Endodermal cell (in vitro differentiated cells): ENCODE data around the gene ARHGEF10L. TPM values are rescaled to one million over a fixed set of nuclear protein-coding genes. Genes with fewer than 3 reads are reported as not detected.

Experiments
- DNase-seq: peaks from one replicate; pipeline ENCODE4 v3.0.0-alpha.2; 2017
- H3K27ac ChIP-seq: 2 replicates; pipeline ENCODE4 v1.5.1; 2013; ENCODE audit warnings: mild to moderate bottlenecking, low read depth, low read length, moderate library complexity
- H3K27me3 ChIP-seq: 2 replicates; pipeline ENCODE4 v1.6.1; 2013; ENCODE audit warnings: mild to moderate bottlenecking, low read length, moderate library complexity; ENCODE audit not compliant: insufficient read depth, control insufficient read depth, poor library complexity, severe bottlenecking
- H3K36me3 ChIP-seq: 2 replicates; pipeline ENCODE4 v1.7.0; 2013; ENCODE audit warnings: mild to moderate bottlenecking, low read length, moderate library complexity; ENCODE audit not compliant: control insufficient read depth, insufficient read depth
- H3K4me1 ChIP-seq: one replicate; pipeline ENCODE4 v1.7.0; 2013; ENCODE audit warnings: low read length; ENCODE audit not compliant: control insufficient read depth, insufficient read depth
- H3K4me3 ChIP-seq: 2 replicates; pipeline ENCODE4 v1.5.1; 2013; ENCODE audit warnings: mild to moderate bottlenecking, low read length, moderate library complexity
- H3K9ac ChIP-seq: 2 replicates; pipeline ENCODE4 v1.6.1; 2013; ENCODE audit warnings: mild to moderate bottlenecking, low read length, moderate library complexity; ENCODE audit not compliant: poor library complexity, severe bottlenecking; ENCODE audit errors: extremely low read depth
- H3K9me3 ChIP-seq: 2 replicates; pipeline ENCODE4 v1.6.1; 2013; ENCODE audit warnings: mild to moderate bottlenecking, low read length, moderate library complexity; ENCODE audit not compliant: control insufficient read depth
- H3K27ac Mint-ChIP-seq: 2 replicates; pipeline ENCODE4 v1.8.0; 2020; ENCODE audit warnings: mixed read lengths
- H3K27me3 Mint-ChIP-seq: 2 replicates; pipeline ENCODE4 v1.8.0; 2021; ENCODE audit warnings: mild to moderate bottlenecking, mixed read lengths; ENCODE audit not compliant: insufficient read depth
- H3K36me3 Mint-ChIP-seq: 2 replicates; pipeline ENCODE4 v1.8.0; 2020; ENCODE audit warnings: low read depth, mixed read lengths
- H3K4me1 Mint-ChIP-seq: 2 replicates; pipeline ENCODE4 v1.8.0; 2020; ENCODE audit warnings: mixed read lengths
- H3K4me3 Mint-ChIP-seq: 2 replicates; pipeline ENCODE4 v1.8.0; 2020; ENCODE audit warnings: mild to moderate bottlenecking, moderate library complexity, mixed read lengths
- H3K9me3 Mint-ChIP-seq: 2 replicates; pipeline ENCODE4 v1.8.0; 2020; ENCODE audit warnings: mild to moderate bottlenecking, mixed read lengths
- whole genome bisulfite sequencing, 2 experiments: methylation state at CpG; one replicate each; pipeline versions ENCODE4 v1.1.5 to v1.1.7; 2013; ENCODE audit warnings: missing lambda C conversion rate in 2 of 2, mixed read lengths in 1 of 2; ENCODE audit not compliant: insufficient coverage in 1 of 2, insufficient read length in 1 of 2; 5-methylcytosine and 5-hydroxymethylcytosine counted together
- total RNA-seq, 2 donors: library from RNA; stranded (reverse); fragmentation: NEBNext Ultra II Directional in 1 of 2; extraction: Animal tissue kit (Norgen Biotek cat#: 25700) in 1 of 2; gene quantifications; 2 replicates in 1 of 2; 3 replicates in 1 of 2; pipeline ENCODE4 v1.2.1, GENCODE V29; 2021
- TF ChIP-seq, protein P1 (sequence below): fragments of 200-600 bp; sonication (generic); conservative IDR thresholded peaks from 2 replicates; pipeline ENCODE4 v1.5.0; 2021; ENCODE audit warnings: antibody characterized with exemption, mild to moderate bottlenecking

ARHGEF10L gene
- total RNA-seq, 2 donors from 2014 or later: 5.2 to 10.5 TPM

DNA sequence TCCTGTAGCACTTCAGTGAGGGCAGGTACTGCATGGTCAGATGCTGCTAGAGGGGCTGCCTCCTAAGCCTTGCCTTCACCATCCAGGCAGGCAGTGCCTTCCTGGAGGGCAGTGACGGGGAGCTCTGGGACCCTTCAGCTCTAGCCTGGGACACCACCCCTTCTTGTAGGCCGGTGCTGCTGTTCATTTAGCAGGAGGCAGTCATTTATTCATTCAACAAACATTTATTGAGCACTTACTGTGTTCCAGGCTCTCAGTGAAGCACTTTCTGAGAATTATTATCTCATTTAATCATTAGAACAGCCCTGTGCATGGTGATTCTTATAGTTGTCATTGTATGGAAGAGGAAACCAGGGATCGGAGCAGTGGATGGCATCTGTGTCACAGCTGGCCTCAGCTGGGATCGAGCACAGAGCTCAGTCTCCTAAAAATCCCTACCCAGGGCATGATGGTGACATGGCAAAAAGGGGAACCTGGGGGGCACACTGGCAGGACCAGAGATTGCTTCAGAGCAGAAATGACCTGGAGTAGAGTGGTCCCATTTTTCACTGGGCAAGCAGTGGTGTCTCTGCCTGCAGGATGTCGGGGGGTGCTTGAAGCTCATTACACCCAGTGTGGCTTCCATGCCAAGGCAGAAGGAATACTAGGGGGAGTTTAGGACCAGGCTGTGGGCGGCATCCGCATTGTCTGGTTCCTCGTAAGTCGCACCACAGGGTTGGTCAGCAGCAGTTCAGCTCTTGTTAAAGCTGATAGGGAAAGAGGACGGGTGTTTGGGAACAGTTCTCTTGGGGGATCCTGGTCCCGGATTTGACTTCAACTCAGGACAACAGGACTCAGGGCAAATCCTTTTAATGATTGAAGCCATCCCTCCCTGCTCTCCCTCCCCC is 28.8 kb downstream of the ARHGEF10L start:
- TF ChIP-seq, protein P1, sequence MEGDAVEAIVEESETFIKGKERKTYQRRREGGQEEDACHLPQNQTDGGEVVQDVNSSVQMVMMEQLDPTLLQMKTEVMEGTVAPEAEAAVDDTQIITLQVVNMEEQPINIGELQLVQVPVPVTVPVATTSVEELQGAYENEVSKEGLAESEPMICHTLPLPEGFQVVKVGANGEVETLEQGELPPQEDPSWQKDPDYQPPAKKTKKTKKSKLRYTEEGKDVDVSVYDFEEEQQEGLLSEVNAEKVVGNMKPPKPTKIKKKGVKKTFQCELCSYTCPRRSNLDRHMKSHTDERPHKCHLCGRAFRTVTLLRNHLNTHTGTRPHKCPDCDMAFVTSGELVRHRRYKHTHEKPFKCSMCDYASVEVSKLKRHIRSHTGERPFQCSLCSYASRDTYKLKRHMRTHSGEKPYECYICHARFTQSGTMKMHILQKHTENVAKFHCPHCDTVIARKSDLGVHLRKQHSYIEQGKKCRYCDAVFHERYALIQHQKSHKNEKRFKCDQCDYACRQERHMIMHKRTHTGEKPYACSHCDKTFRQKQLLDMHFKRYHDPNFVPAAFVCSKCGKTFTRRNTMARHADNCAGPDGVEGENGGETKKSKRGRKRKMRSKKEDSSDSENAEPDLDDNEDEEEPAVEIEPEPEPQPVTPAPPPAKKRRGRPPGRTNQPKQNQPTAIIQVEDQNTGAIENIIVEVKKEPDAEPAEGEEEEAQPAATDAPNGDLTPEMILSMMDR: no peak
- Mint-ChIP-seq H3K27me3 (peaks cover 56% of the 10 kb centered on the region), H3K36me3 (no peaks in the 10 kb centered on the region), H3K4me3 (no peak overlapping the region), H3K4me1 (peaks cover 28% of the 10 kb centered on the region), H3K9me3 (no peaks in the 10 kb centered on the region), H3K27ac (peak overlapping the region; percentile 29)
- H3K36me3 ChIP-seq: no peaks in the 10 kb centered on the region
- DNase-seq: peak; percentile 49
- peaks cover 8% of the 10 kb centered on the region for H3K27me3 ChIP-seq
- no peak overlapping the region for H3K4me3 ChIP-seq
- H3K4me1 ChIP-seq: peaks cover 7% of the 10 kb centered on the region
- H3K27ac ChIP-seq: no peak overlapping the region
- no peak overlapping the region for H3K9ac ChIP-seq
- no peaks in the 10 kb centered on the region for H3K9me3 ChIP-seq
- 89 to 94% methylated on average over 10 to 11 of the region's 11 CpGs for WGBS, 2 experiments

- H3K27ac Mint-ChIP-seq: peak overlapping the region; percentile 68
- H3K27ac ChIP-seq: peak overlapping the region; percentile 6
Observed at GRCh38 chr1:17569200-17570139, 30.0 kb downstream of the ARHGEF10L start.

DNA sequence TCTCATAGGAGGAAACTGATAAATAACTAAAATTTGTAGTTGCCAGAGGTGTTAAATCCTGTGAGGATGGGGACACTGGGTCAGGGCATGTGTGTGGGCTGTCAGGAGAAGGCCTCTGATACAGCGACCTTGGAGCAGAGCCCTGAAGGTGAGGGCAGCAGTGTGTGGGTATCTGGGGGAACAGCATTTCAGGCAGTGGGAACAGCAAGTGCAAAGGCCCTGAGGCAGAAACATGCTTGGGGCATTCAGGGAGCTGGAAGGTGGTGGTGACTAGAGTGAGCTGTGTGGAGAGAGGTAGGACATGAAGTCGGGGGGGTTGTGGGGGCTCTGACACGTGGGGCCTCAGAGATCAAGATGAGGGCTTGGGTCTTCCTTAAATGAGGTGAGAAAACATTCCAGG is 30.7 kb downstream of the ARHGEF10L start:
- Histone ChIP-seq H3K9ac (no peak overlapping the region), H3K27me3 (peaks cover 8% of the 10 kb centered on the region), H3K9me3 (no peaks in the 10 kb centered on the region), H3K36me3 (no peaks in the 10 kb centered on the region), H3K4me1 (peaks cover 6% of the 10 kb centered on the region), H3K4me3 (no peak overlapping the region), H3K27ac (peak overlapping the region; percentile 6)
- TF ChIP-seq, protein P1: no peak
- Mint-ChIP-seq H3K27ac (no peak overlapping the region), H3K4me3 (no peak overlapping the region), H3K27me3 (peaks cover 53% of the 10 kb centered on the region), H3K36me3 (no peaks in the 10 kb centered on the region), H3K4me1 (peaks cover 29% of the 10 kb centered on the region), H3K9me3 (no peaks in the 10 kb centered on the region)
- no peak for DNase-seq
- 83 to 100% methylated on average over 3 of the region's 3 CpGs for WGBS, 2 experiments

More at GRCh38 chr1:17569200-17570139, 30.0 kb downstream of the ARHGEF10L start:
- Histone ChIP-seq H3K36me3 (no peaks in the 10 kb centered on the region), H3K27me3 (peaks cover 8% of the 10 kb centered on the region), H3K4me1 (peaks cover 7% of the 10 kb centered on the region), H3K4me3 (no peak overlapping the region), H3K9ac (no peak overlapping the region), H3K9me3 (no peaks in the 10 kb centered on the region)
- Mint-ChIP-seq H3K9me3 (no peaks in the 10 kb centered on the region), H3K4me1 (peaks cover 32% of the 10 kb centered on the region), H3K36me3 (no peaks in the 10 kb centered on the region), H3K4me3 (no peak overlapping the region), H3K27me3 (peaks cover 53% of the 10 kb centered on the region)
- DNase-seq: peak; percentile 83
- TF ChIP-seq, protein P1: no peak
- WGBS, 2 experiments: 62 to 71% methylated on average over 10 to 16 of the region's 16 CpGs
